ENCODE results near the gene CTAG1A. TPM values are rescaled to one million over a fixed set of nuclear protein-coding genes. Genes with fewer than 3 reads are reported as not detected.

The CTAG1A gene
- total and polyA plus RNA-seq, 2 donors (not counting 1 experiment from before 2014, with no cell fraction given) = not detected

GRCh38 chrX:154600759-154601374 is 15.9 kb downstream of the CTAG1A start:
- H4K20me1 ChIP-seq (ENCODE audit: control insufficient read depth, insufficient read depth, low read length, poor library complexity, severe bottlenecking) = no peaks in the 10 kb centered on the region
- DNase-seq = no peak
- Mint-ChIP-seq H3K27me3 (no peaks in the 10 kb centered on the region), H3K9me3 (ENCODE audit: insufficient read depth) (no peaks in the 10 kb centered on the region), H3K4me1 (no peaks in the 10 kb centered on the region), H3K27ac (no peak overlapping the region), H3K4me3 (no peak overlapping the region)
- no peak overlapping the region for H3K4me3 ChIP-seq (ENCODE audit: control extremely low read depth in 1 of 5, extremely low read depth in 1 of 5, insufficient read depth in 1 of 5, low read depth in 2 of 5, low read length in 4 of 5)
- ATAC-seq (ENCODE audit: low read depth) = no peak
- ChIA-PET CTCF (no interaction called here), POLR2A (no interaction called here)
- WGBS (ENCODE audit: insufficient coverage) = 92% methylated on average over 10 of the region's 15 CpGs
- H3K27ac ChIP-seq (ENCODE audit: low read length in 2 of 2) = no peak overlapping the region
- TF ChIP-seq CTCF (IDR thresholded peaks at IDR 0.05) (no peak), EZH2 (IDR thresholded peaks at IDR 0.05; ENCODE audit: borderline replicate concordance, insufficient read depth, low read depth, low read length, poor library complexity, severe bottlenecking) (no peak)
- H3K9ac ChIP-seq (ENCODE audit: low read length) = no peak overlapping the region
- H3K27me3 ChIP-seq (replicated peaks in 1 of 4; ENCODE audit: control extremely low read depth in 1 of 4, control insufficient read depth in 3 of 4, insufficient read depth in 4 of 4, low read length in 3 of 4) = no peaks in the 10 kb centered on the region
- no peaks in the 10 kb centered on the region for H3K4me1 ChIP-seq (ENCODE audit: control insufficient read depth in 2 of 2, insufficient read depth in 2 of 2, low read length in 2 of 2)
- H3K79me2 ChIP-seq (ENCODE audit: control insufficient read depth, insufficient read depth, low read length) = no peaks in the 10 kb centered on the region
- intact Hi-C loops (cut with micrococcal nuclease) = no loop called here
- peaks cover 0 to 4% (median 0%) of the 10 kb centered on the region in 3 donors for H3K9me3 ChIP-seq (ENCODE audit: control extremely low read depth in 1 of 3, control insufficient read depth in 2 of 3, insufficient read depth in 1 of 3, low read length in 2 of 3)
- no peak overlapping the region for H2AFZ ChIP-seq (ENCODE audit: insufficient read depth, low read depth, low read length, poor library complexity, severe bottlenecking)
- no peaks in the 10 kb centered on the region for H3K36me3 ChIP-seq (replicated peaks in 1 of 2; ENCODE audit: control extremely low read depth in 1 of 2, control insufficient read depth in 1 of 2, extremely low read depth in 1 of 2, insufficient read depth in 2 of 2, low read length in 1 of 2)
- no peak overlapping the region for H3K4me2 ChIP-seq (replicated peaks; ENCODE audit: low read depth, low read length, poor library complexity, severe bottlenecking)

GRCh38 chrX:154602226-154602625 is 17.3 kb downstream of the CTAG1A start:
- no peak overlapping the region for H2AFZ ChIP-seq (ENCODE audit: insufficient read depth, low read depth, low read length, poor library complexity, severe bottlenecking)
- H3K27me3 ChIP-seq (replicated peaks in 1 of 4; ENCODE audit: control extremely low read depth in 1 of 4, control insufficient read depth in 3 of 4, insufficient read depth in 4 of 4, low read length in 3 of 4) = no peaks in the 10 kb centered on the region
- intact Hi-C loops (cut with micrococcal nuclease) = no loop called here
- Mint-ChIP-seq H3K4me3 (no peak overlapping the region), H3K27ac (no peak overlapping the region), H3K4me1 (no peaks in the 10 kb centered on the region), H3K27me3 (no peaks in the 10 kb centered on the region), H3K9me3 (ENCODE audit: insufficient read depth) (no peaks in the 10 kb centered on the region)
- 100% methylated on average over 2 of the region's 13 CpGs for WGBS (ENCODE audit: insufficient coverage)
- ATAC-seq (ENCODE audit: low read depth) = no peak
- H3K4me1 ChIP-seq (ENCODE audit: control insufficient read depth in 2 of 2, insufficient read depth in 2 of 2, low read length in 2 of 2) = no peaks in the 10 kb centered on the region
- CTCF ChIA-PET = no interaction called here
- H3K27ac ChIP-seq (ENCODE audit: low read length in 2 of 2) = no peak overlapping the region
- no peaks in the 10 kb centered on the region for H3K79me2 ChIP-seq (ENCODE audit: control insufficient read depth, insufficient read depth, low read length)
- TF ChIP-seq EZH2 (IDR thresholded peaks at IDR 0.05; ENCODE audit: borderline replicate concordance, insufficient read depth, low read depth, low read length, poor library complexity, severe bottlenecking) (no peak), CTCF (IDR thresholded peaks at IDR 0.05) (no peak)
- H4K20me1 ChIP-seq (ENCODE audit: control insufficient read depth, insufficient read depth, low read length, poor library complexity, severe bottlenecking) = no peaks in the 10 kb centered on the region
- H3K36me3 ChIP-seq (replicated peaks in 1 of 2; ENCODE audit: control extremely low read depth in 1 of 2, control insufficient read depth in 1 of 2, extremely low read depth in 1 of 2, insufficient read depth in 2 of 2, low read length in 1 of 2) = no peaks in the 10 kb centered on the region
- no peak overlapping the region for H3K9ac ChIP-seq (ENCODE audit: low read length)
- peaks cover 0 to 2% (median 0%) of the 10 kb centered on the region in 3 donors for H3K9me3 ChIP-seq (ENCODE audit: control extremely low read depth in 1 of 3, control insufficient read depth in 2 of 3, insufficient read depth in 1 of 3, low read length in 2 of 3)
- no peak overlapping the region for H3K4me3 ChIP-seq (ENCODE audit: control extremely low read depth in 1 of 5, extremely low read depth in 1 of 5, insufficient read depth in 1 of 5, low read depth in 2 of 5, low read length in 4 of 5)
- no peak overlapping the region for H3K4me2 ChIP-seq (replicated peaks; ENCODE audit: low read depth, low read length, poor library complexity, severe bottlenecking)
- POLR2A ChIA-PET = no interaction called here
- DNase-seq = no peak

Measured in B cell (primary cell).